AG10803 (cell line): Measurements from ENCODE around the gene ZNF385C.

Experiments used
- DNase-seq: peaks from one replicate; pipeline ENCODE4 v3.0.0; 2010; ENCODE audit warnings: low read depth
- H3K4me3 ChIP-seq: 2 replicates; pipeline ENCODE4 v1.5.1; 2011; ENCODE audit warnings: mild to moderate bottlenecking, low read length, control low read depth
- CTCF ChIP-seq: conservative IDR thresholded peaks from 2 replicates; pipeline ENCODE4 v1.5.1; 2011; ENCODE audit warnings: mild to moderate bottlenecking, low read length, control low read depth, inconsistent platforms

The ZNF385C gene

GRCh38 chr17:42002175-42002791 lies 96.0 kb downstream of the ZNF385C start:
- TF ChIP-seq CTCF: no peak
- H3K4me3 ChIP-seq: no peak overlapping the region
- no peak for DNase-seq

- H3K4me3 ChIP-seq: no peak overlapping the region
- DNase-seq: no peak
- no peak for TF ChIP-seq CTCF
Observed at GRCh38 chr17:42001729-42002128, 96.5 kb downstream of the ZNF385C start.

DNA sequence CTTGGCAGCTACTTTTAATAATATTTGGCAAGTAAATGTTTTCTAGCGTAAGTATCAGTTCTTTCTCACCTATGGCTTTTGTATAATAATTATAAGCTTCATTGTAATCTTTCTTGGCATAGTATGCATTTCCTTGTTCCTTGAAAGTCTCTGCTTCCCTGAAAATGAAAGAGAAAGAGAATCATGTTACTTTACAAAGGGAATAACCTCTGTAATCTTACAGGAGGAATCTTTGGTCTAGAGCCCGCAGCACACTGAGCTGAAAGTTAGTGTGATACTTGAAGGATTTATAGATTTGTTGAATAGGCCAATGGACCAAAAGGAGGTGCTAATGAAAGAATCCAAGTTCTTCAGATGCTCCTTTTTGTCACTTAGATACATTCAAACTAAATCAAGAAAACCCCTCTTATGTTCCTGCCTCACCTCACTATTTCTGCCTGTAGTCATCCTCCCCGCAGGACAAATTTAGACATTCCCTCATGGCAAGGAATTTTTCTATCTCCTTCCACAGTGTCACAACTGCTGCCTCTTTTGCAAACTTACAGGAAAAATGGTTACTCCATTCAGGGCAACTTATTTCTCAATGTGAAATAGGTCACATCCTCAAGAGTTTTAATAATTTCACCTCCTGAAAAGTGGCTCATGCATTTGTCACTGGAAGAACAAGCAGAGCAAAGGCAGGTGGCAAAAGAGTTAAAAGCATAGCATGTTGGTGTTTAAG lies 97.7 kb downstream of the ZNF385C start:
- H3K4me3 ChIP-seq: no peak overlapping the region
- DNase-seq: no peak
- no peak for TF ChIP-seq CTCF

DNA sequence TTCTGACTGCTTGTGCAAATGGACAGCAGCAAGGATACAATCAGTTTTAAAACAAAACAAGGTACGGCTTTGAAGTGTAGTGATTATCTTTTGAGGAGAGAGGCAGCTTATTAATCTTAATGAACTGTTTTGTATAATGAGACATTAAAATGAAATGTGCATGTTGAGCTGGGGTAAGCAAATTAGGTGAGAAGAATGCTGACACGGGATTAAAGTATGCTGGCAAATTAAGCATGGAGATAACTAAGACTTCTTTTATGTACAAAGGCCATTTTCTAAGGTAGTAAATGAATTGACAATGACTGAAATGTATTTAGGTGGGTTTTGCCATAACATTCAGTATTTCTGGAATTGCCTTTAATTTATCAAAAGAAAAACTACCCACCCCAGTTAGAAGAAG lies 99.8 kb downstream of the ZNF385C start:
- no peak for TF ChIP-seq CTCF
- no peak for DNase-seq
- H3K4me3 ChIP-seq: no peak overlapping the region

DNA sequence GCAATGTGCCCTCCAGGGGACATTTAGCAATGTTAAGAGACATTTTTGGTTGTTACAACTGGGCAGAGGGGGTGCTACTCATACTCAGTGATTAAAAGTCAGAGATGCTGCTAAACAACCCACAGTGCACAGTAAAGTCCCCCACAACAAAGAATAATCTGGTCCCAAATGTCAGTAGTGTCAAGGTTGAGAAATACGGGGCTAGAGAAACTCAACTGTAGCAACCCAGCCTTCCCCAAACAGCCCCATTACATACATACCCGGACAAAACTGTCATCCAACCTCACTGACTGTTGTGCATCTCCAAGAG lies 101.5 kb downstream of the ZNF385C start:
- no peak for TF ChIP-seq CTCF
- no peak for DNase-seq
- H3K4me3 ChIP-seq: no peak overlapping the region

GRCh38 chr17:41992576-41992975 lies 105.7 kb downstream of the ZNF385C start:
- no peak for DNase-seq
- TF ChIP-seq CTCF: no peak
- H3K4me3 ChIP-seq: no peak overlapping the region

DNA sequence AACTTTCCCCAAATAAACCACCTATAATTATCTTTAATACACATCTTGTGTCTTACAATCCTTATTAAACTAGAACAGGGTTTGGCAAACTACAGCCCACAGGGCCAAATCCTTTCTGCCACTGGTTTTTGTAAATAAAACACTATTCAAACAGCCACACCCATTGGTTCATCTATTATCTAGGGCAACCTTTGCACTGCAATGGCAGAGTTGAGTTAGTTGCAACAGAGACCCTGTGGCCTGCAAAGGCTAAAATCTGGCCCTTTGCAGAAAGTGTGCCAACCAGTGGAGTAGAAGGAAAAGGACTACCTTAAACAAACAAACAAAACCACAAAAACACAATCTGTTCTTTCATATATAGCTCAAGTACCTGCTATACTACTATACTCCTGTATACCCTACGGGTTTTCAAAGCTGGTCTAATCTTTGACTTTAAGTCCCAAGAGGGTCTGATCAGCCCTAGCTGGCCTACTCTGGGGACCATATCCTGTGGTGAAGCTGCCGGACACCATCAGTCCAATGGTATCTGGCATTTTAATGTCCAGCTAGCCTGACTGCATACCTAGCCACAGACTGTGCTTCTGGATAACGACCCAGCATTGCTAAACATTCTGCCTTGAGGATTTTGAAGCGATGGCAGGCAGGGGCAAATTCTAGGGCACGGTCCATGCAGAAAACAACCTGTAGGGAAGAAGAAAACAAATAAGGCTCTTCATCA lies 108.4 kb downstream of the ZNF385C start:
- TF ChIP-seq CTCF: no peak
- H3K4me3 ChIP-seq: no peak overlapping the region
- DNase-seq: no peak
